HepG2 (cell line): ENCODE measurements around the gene PLCB1. TPM values are rescaled to one million over a fixed set of nuclear protein-coding genes. Genes with fewer than 3 reads are reported as not detected.

ENCODE experiments used
- JARID2 ChIP-seq: sonication (generic); formaldehyde crosslinking; IDR thresholded peaks from 2 replicates; pipeline ENCODE4 v1.8.1; 2023; ENCODE audit warnings: missing genetic modification reagents, inconsistent platforms; ENCODE audit not compliant: insufficient replicate concordance
- NFAT5 ChIP-seq: sonication (generic); formaldehyde crosslinking; IDR thresholded peaks from 2 replicates; pipeline ENCODE4 v1.4.0; 2020; ENCODE audit warnings: missing genetic modification reagents
- POGK ChIP-seq: sonication (generic); formaldehyde crosslinking; conservative IDR thresholded peaks from 2 replicates; pipeline ENCODE4 v1.8.0; 2022; ENCODE audit warnings: mild to moderate bottlenecking, moderate library complexity, missing genetic modification reagents
- RNF2 ChIP-seq: fragments of 450-650 bp; conservative IDR thresholded peaks from 2 replicates; pipeline ENCODE4 v1.6.1; 2016; ENCODE audit warnings: low read depth
- TOPORS ChIP-seq: sonication (generic); formaldehyde crosslinking; IDR thresholded peaks from 2 replicates; pipeline ENCODE4 v1.8.0; 2023; ENCODE audit warnings: mild to moderate bottlenecking, missing genetic modification reagents
- ZNF781 ChIP-seq: sonication (generic); formaldehyde crosslinking; IDR thresholded peaks from 2 replicates; pipeline ENCODE4 v1.5.1; 2020; ENCODE audit warnings: borderline replicate concordance, mild to moderate bottlenecking, missing genetic modification reagents; ENCODE audit errors: not compliant biosample characterization
- polyA plus RNA-seq, 8 experiments: library from polyadenylated mRNA; depleted of rRNA in 3 of 8; stranded (reverse) in 7 of 8; unstranded in 1 of 8; fragments of >200 nt; fragmentation: Illumina TruSeq in 4 of 8; extraction: Trizol in 4 of 8; gene quantifications; 2 replicates each; pipeline versions ENCODE4 v1.2.1 to v1.2.3, GENCODE V29; 2011 to 2016; ENCODE audit warnings: low read depth in 4 of 8, missing spikeins in 1 of 8, mixed read lengths in 1 of 8; ENCODE audit not compliant: insufficient read depth in 1 of 8
- total RNA-seq, 5 experiments: library from RNA; depleted of rRNA; stranded (reverse); fragments of >200 nt; fragmentation: Illumina TruSeq; extraction: Trizol; gene quantifications; 2 replicates each; pipeline ENCODE4 v1.2.3, GENCODE V29; 2016; ENCODE audit warnings: low read depth in 1 of 5
- TF ChIP-seq, protein P1 (sequence below): sonication (generic); formaldehyde crosslinking; IDR thresholded peaks from 2 replicates; pipeline ENCODE4 v1.4.0; 2020; ENCODE audit warnings: mild to moderate bottlenecking, missing genetic modification reagents

PLCB1 gene
- total and polyA plus RNA-seq, 2 of the 13 experiments (the other 11 are each of a cell fraction or from before 2014, with no cell fraction given): 42.4 to 55.9 TPM

- TF ChIP-seq JARID2 (CRISPR knock-in tag): no peak
- no peak for TF ChIP-seq POGK (CRISPR knock-in tag)
- no peak for TF ChIP-seq TOPORS
- TF ChIP-seq, protein P1, sequence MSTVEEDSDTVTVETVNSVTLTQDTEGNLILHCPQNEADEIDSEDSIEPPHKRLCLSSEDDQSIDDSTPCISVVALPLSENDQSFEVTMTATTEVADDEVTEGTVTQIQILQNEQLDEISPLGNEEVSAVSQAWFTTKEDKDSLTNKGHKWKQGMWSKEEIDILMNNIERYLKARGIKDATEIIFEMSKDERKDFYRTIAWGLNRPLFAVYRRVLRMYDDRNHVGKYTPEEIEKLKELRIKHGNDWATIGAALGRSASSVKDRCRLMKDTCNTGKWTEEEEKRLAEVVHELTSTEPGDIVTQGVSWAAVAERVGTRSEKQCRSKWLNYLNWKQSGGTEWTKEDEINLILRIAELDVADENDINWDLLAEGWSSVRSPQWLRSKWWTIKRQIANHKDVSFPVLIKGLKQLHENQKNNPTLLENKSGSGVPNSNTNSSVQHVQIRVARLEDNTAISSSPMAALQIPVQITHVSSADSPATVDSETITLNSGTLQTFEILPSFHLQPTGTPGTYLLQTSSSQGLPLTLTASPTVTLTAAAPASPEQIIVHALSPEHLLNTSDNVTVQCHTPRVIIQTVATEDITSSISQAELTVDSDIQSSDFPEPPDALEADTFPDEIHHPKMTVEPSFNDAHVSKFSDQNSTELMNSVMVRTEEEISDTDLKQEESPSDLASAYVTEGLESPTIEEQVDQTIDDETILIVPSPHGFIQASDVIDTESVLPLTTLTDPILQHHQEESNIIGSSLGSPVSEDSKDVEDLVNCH (CRISPR knock-in tag): no peak
- TF ChIP-seq RNF2: no peak
- TF ChIP-seq ZNF781 (CRISPR knock-in tag): no peak
- TF ChIP-seq NFAT5: no peak
These were observed 404.2 kb downstream of the PLCB1 start (continued) for GRCh38 chr20:8536262-8536618.
